GM12878 (cell line): ENCODE measurements around the gene FOXK2. TPM values are rescaled to one million over a fixed set of nuclear protein-coding genes. Genes with fewer than 3 reads are reported as not detected.

Experiments
- ATAC-seq: fragments of 200-7000 bp; cut with Tn5 transposase; 3 replicates; pipeline ENCODE4 v1.9.1; 2020; ENCODE audit warnings: mild to moderate bottlenecking, moderate library complexity
- BruUV-seq: library from RNA; stranded (reverse); fragments of 400-500 nt; replicated peaks from 2 replicates; lab custom pipeline; 2021; lab: Mats Ljungman, UMichigan
- CTCF ChIA-PET: fragments of 300-600 bp; sonication (Branson Sonifier 250); formaldehyde crosslinking; extraction: SDS; loops from one replicate; lab custom pipeline; 2021; ENCODE audit warnings: inconsistent platforms; lab: Yijun Ruan, JAX
- POLR2A ChIA-PET: fragments of 350-600 bp; formaldehyde crosslinking; extraction: SDS; loops from one replicate; lab custom pipeline; 2021; ENCODE audit warnings: inconsistent platforms; lab: Charles Lee
- RAD21 ChIA-PET: fragments of 300-600 bp; sonication (Branson Sonifier 250); formaldehyde crosslinking; loops from one replicate; lab custom pipeline; 2023; ENCODE audit warnings: antibody characterized with exemption; ENCODE audit not compliant: unreplicated experiment; lab: Charles Lee
- SMC1A ChIA-PET: fragments of 300-600 bp; sonication (Branson Sonifier 250); formaldehyde crosslinking; loops from one replicate; lab custom pipeline; 2023; ENCODE audit not compliant: unreplicated experiment, uncharacterized antibody; lab: Charles Lee
- DNase-seq: peaks from one replicate; pipeline ENCODE4 v3.0.0-alpha.2; 2011; ENCODE audit warnings: low read depth, low spot score
- FAIRE-seq: peaks from 3 replicates; lab custom pipeline; 2011; peaks lifted over from hg19 to GRCh38; lab: Jason Lieb, UNC
- H2AFZ ChIP-seq: 2 replicates; pipeline ENCODE4 v1.6.0; 2011; ENCODE audit warnings: low read depth, low read length, control low read depth; ENCODE audit not compliant: control insufficient read depth
- H3K27ac ChIP-seq: 2 replicates; pipeline ENCODE4 v1.5.1; 2011; ENCODE audit warnings: control low read depth; ENCODE audit not compliant: control insufficient read depth, insufficient read depth
- H3K27me3 ChIP-seq, 2 experiments: replicated peaks in 1 of 2; 2 replicates each; pipeline versions ENCODE4 v1.6.0 to v1.6.1; 2011; ENCODE audit warnings: low read length in 1 of 2; ENCODE audit not compliant: control insufficient read depth in 2 of 2, insufficient read depth in 2 of 2
- H3K36me3 ChIP-seq, 2 experiments: 2 replicates each; pipeline ENCODE4 v1.5.1; 2011; ENCODE audit warnings: low read length in 1 of 2; ENCODE audit not compliant: control insufficient read depth in 2 of 2, insufficient read depth in 2 of 2
- H3K4me1 ChIP-seq: 2 replicates; pipeline ENCODE4 v1.6.1; 2011; ENCODE audit warnings: mild to moderate bottlenecking, low read length, moderate library complexity, mixed read lengths; ENCODE audit not compliant: control insufficient read depth, insufficient read depth
- H3K4me2 ChIP-seq: 2 replicates; pipeline ENCODE4 v1.6.0; 2011; ENCODE audit warnings: control low read depth; ENCODE audit not compliant: control insufficient read depth, insufficient read depth
- H3K4me3 ChIP-seq: fragments of 200-600 bp; sonication (generic); 2 replicates; pipeline ENCODE4 v1.5.1; 2016
- H3K79me2 ChIP-seq: 2 replicates; pipeline ENCODE4 v1.6.0; 2011; ENCODE audit warnings: low read length; ENCODE audit not compliant: control insufficient read depth, insufficient read depth
- H3K9ac ChIP-seq: 2 replicates; pipeline ENCODE4 v1.8.0; 2011; ENCODE audit warnings: low read length, control low read depth, mixed read lengths; ENCODE audit not compliant: control insufficient read depth, insufficient read depth
- H3K9me3 ChIP-seq: replicated peaks from 3 replicates; pipeline ENCODE4 v1.5.1; 2011; ENCODE audit warnings: mild to moderate bottlenecking, low read length; ENCODE audit not compliant: control insufficient read depth, insufficient read depth
- H4K20me1 ChIP-seq: 2 replicates; pipeline ENCODE4 v1.6.0; 2011; ENCODE audit not compliant: control insufficient read depth, insufficient read depth
- BACH1 ChIP-seq: fragments of 450-650 bp; IDR thresholded peaks from 2 replicates; pipeline ENCODE4 v1.6.1; 2017; ENCODE audit warnings: mild to moderate bottlenecking, borderline replicate concordance
- DPF2 ChIP-seq: fragments of 450-650 bp; IDR thresholded peaks from 2 replicates; pipeline ENCODE4 v1.6.1; 2017; ENCODE audit warnings: mild to moderate bottlenecking
- HDAC6 ChIP-seq: fragments of 200-600 bp; sonication (generic); IDR thresholded peaks from one replicate; pipeline ENCODE4 v1.8.0; 2017; ENCODE audit warnings: antibody characterized with exemption; ENCODE audit not compliant: unreplicated experiment
- KDM1A ChIP-seq: fragments of 200-600 bp; sonication (generic); IDR thresholded peaks from 2 replicates; pipeline ENCODE4 v1.6.1; 2016; ENCODE audit warnings: borderline replicate concordance
- LARP7 ChIP-seq: fragments of 450-650 bp; IDR thresholded peaks from 2 replicates; pipeline ENCODE4 v1.6.1; 2017; ENCODE audit warnings: mild to moderate bottlenecking
- NR2F1 ChIP-seq: fragments of 450-650 bp; conservative IDR thresholded peaks from 2 replicates; pipeline ENCODE4 v1.6.1; 2017; ENCODE audit warnings: mild to moderate bottlenecking
- RBBP5 ChIP-seq: fragments of 200-600 bp; sonication (generic); conservative IDR thresholded peaks from 2 replicates; pipeline ENCODE4 v1.6.1; 2016
- RUNX3 ChIP-seq: IDR thresholded peaks from 2 replicates; pipeline ENCODE4 v1.6.1; 2012; ENCODE audit warnings: low read length, inconsistent platforms
- SREBF2 ChIP-seq: IDR thresholded peaks from 2 replicates; pipeline ENCODE4 v1.6.1; 2012; ENCODE audit warnings: mild to moderate bottlenecking, low read length
- SUPT20H ChIP-seq: IDR thresholded peaks from 2 replicates; pipeline ENCODE4 v1.6.1; 2011; ENCODE audit warnings: low read depth, mild to moderate bottlenecking, low read length, moderate library complexity, borderline replicate concordance; ENCODE audit not compliant: control insufficient read depth
- ZNF622 ChIP-seq: fragments of 450-650 bp; IDR thresholded peaks from 2 replicates; pipeline ENCODE4 v1.6.1; 2017; ENCODE audit warnings: mild to moderate bottlenecking, inconsistent platforms
- ZZZ3 ChIP-seq: IDR thresholded peaks from 2 replicates; pipeline ENCODE4 v1.6.1; 2011; ENCODE audit warnings: low read depth; ENCODE audit not compliant: control insufficient read depth, insufficient read length
- WGBS: methylation state at CpG from one replicate; pipeline ENCODE4 v1.1.6; 2016; ENCODE audit warnings: low lambda C conversion rate; ENCODE audit not compliant: insufficient replicate concordance, insufficient coverage; ENCODE audit errors: missing lambda C conversion rate; 5-methylcytosine and 5-hydroxymethylcytosine counted together
- in situ Hi-C: fragments of 300-500 bp; cut with MboI; formaldehyde crosslinking; loops from 9 replicates; pipeline ENCODE4 v1.14.3; 2018; ENCODE audit warnings: mixed read lengths
- intact Hi-C: fragments of 100-400 bp; cut with micrococcal nuclease; formaldehyde crosslinking; loops from one replicate; pipeline ENCODE4 v1.14.2; 2022; ENCODE audit not compliant: unreplicated experiment
- polyA plus RNA-seq, 11 experiments: library from polyadenylated mRNA; depleted of rRNA in 4 of 11; unstranded in 6 of 11; stranded (reverse) in 5 of 11; fragments of >200 nt; fragmentation: Nextera tagmentation in 4 of 11; fragmentation: Illumina TruSeq in 1 of 11; extraction: Ambion mirVana in 4 of 11; extraction: Trizol in 1 of 11; gene quantifications; 1 replicate in 1 of 11; 2 replicates in 10 of 11; pipeline versions ENCODE4 v1.2.1 to v1.2.3, GENCODE V29; 2011 to 2016; ENCODE audit warnings: inconsistent platforms in 2 of 11, missing spikeins in 2 of 11, low read depth in 1 of 11
- total RNA-seq, 4 experiments: library from RNA; depleted of rRNA in 3 of 4; stranded (reverse); fragments of >200 nt in 3 of 4; fragmentation: Illumina TruSeq in 1 of 4; extraction: Trizol in 1 of 4; gene quantifications; 2 replicates each; pipeline versions ENCODE4 v1.2.1 to v1.2.3, GENCODE V29; 2013 to 2021
- TF ChIP-seq, protein P1 (sequence below): IDR thresholded peaks from 2 replicates; pipeline ENCODE4 v1.6.1; 2012; ENCODE audit warnings: low read depth, low read length, improper control_type of control experiment
- TF ChIP-seq, protein P2 (sequence below): fragments of 450-650 bp; IDR thresholded peaks from 2 replicates; pipeline ENCODE4 v1.6.1; 2017; ENCODE audit warnings: mild to moderate bottlenecking, low read depth, inconsistent platforms; ENCODE audit not compliant: poor library complexity, severe bottlenecking
- TF ChIP-seq, protein P3 (sequence below): IDR thresholded peaks from 2 replicates; pipeline ENCODE4 v1.6.1; 2011; ENCODE audit warnings: mild to moderate bottlenecking, low read depth, low read length, moderate library complexity; ENCODE audit not compliant: insufficient replicate concordance
- TF ChIP-seq, protein P4 (sequence below): fragments of 450-650 bp; conservative IDR thresholded peaks from 2 replicates; pipeline ENCODE4 v1.6.1; 2017; ENCODE audit warnings: mild to moderate bottlenecking, moderate library complexity

Gene FOXK2
- total and polyA plus RNA-seq, 10 of the 15 experiments (the other 5 are each of a cell fraction or from before 2014, with no cell fraction given) = 2.4 to 56.8 (median 34.4) TPM

DNA sequence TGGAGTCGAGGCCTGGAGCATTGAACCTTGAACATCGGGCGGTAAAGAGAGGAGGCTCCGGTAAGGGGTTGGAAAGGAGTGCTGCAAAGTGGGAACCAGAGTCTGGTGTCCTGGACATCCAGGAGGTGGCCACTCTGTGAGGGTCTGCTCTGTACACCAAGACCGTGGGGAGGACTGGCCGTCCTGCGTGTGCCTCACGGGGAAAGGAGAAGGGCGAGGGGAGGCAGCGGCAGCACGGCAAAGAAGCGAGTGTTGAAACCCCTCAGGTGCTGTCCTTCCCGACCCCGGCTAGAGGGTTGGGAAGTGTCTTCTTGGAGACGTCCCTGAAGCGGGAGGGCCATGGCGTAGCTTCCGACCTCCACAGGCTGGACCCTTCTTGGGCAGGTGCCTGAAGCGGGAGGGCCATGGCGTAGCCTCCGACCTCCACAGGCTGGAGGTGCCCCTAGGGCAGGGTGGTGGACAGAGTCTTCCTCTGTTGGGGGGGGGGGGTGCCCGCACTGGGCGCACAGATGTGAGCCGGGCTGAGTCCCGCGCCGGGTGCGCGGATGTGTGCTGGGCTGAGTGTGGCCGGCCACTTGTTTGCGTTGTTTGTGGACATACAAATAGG, 42.0 kb downstream of the FOXK2 start:
- no peak for DNase-seq
- no peak for ATAC-seq
- ChIA-PET POLR2A (no interaction called here), CTCF (interaction anchor here (0.6 kb wide), 1 partner anchor 52 kb away, joined by 3 read pairs; no protein-coding TSS in a partner anchor), RAD21 (no interaction called here), SMC1A (no interaction called here)
- FAIRE-seq = no peak
- H3K4me3 ChIP-seq = no peak overlapping the region
- H3K79me2 ChIP-seq = peaks cover 41% of the 10 kb centered on the region
- intact Hi-C loops (no loop called here), in situ Hi-C loops (no loop called here)
- no peaks in the 10 kb centered on the region for H3K4me1 ChIP-seq
- H3K4me2 ChIP-seq = no peak overlapping the region
- H3K27ac ChIP-seq = no peak overlapping the region
- peaks cover 14 to 16% of the 10 kb centered on the region in 2 experiments; a peak in 3 of 4 replicates for H3K36me3 ChIP-seq
- no peak overlapping the region for H3K9ac ChIP-seq
- no peaks in the 10 kb centered on the region for H3K9me3 ChIP-seq
- H2AFZ ChIP-seq = no peak overlapping the region
- peaks cover 4% of the 10 kb centered on the region for H4K20me1 ChIP-seq
- 97% methylated on average over 31 of the region's 31 CpGs for WGBS
- H3K27me3 ChIP-seq = no peaks in the 10 kb centered on the region
- no TSS peak for BruUV-seq
- TF ChIP-seq LARP7 = no peak
- no peak for TF ChIP-seq SUPT20H
- no peak for TF ChIP-seq ZNF622
- no peak for TF ChIP-seq SREBF2
- TF ChIP-seq, protein P1, sequence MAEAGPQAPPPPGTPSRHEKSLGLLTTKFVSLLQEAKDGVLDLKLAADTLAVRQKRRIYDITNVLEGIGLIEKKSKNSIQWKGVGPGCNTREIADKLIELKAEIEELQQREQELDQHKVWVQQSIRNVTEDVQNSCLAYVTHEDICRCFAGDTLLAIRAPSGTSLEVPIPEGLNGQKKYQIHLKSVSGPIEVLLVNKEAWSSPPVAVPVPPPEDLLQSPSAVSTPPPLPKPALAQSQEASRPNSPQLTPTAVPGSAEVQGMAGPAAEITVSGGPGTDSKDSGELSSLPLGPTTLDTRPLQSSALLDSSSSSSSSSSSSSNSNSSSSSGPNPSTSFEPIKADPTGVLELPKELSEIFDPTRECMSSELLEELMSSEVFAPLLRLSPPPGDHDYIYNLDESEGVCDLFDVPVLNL = no peak
- TF ChIP-seq KDM1A = no peak
- TF ChIP-seq RBBP5 = no peak
- TF ChIP-seq ZZZ3 = no peak
- TF ChIP-seq BACH1 = no peak
- no peak for TF ChIP-seq DPF2
- no peak for TF ChIP-seq NR2F1
- TF ChIP-seq, protein P2, sequence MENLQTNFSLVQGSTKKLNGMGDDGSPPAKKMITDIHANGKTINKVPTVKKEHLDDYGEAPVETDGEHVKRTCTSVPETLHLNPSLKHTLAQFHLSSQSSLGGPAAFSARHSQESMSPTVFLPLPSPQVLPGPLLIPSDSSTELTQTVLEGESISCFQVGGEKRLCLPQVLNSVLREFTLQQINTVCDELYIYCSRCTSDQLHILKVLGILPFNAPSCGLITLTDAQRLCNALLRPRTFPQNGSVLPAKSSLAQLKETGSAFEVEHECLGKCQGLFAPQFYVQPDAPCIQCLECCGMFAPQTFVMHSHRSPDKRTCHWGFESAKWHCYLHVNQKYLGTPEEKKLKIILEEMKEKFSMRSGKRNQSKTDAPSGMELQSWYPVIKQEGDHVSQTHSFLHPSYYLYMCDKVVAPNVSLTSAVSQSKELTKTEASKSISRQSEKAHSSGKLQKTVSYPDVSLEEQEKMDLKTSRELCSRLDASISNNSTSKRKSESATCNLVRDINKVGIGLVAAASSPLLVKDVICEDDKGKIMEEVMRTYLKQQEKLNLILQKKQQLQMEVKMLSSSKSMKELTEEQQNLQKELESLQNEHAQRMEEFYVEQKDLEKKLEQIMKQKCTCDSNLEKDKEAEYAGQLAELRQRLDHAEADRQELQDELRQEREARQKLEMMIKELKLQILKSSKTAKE = no peak
- TF ChIP-seq HDAC6 = no peak
- TF ChIP-seq, protein P3, sequence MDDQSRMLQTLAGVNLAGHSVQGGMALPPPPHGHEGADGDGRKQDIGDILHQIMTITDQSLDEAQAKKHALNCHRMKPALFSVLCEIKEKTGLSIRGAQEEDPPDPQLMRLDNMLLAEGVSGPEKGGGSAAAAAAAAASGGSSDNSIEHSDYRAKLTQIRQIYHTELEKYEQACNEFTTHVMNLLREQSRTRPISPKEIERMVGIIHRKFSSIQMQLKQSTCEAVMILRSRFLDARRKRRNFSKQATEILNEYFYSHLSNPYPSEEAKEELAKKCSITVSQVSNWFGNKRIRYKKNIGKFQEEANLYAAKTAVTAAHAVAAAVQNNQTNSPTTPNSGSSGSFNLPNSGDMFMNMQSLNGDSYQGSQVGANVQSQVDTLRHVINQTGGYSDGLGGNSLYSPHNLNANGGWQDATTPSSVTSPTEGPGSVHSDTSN = no peak
- TF ChIP-seq, protein P4, sequence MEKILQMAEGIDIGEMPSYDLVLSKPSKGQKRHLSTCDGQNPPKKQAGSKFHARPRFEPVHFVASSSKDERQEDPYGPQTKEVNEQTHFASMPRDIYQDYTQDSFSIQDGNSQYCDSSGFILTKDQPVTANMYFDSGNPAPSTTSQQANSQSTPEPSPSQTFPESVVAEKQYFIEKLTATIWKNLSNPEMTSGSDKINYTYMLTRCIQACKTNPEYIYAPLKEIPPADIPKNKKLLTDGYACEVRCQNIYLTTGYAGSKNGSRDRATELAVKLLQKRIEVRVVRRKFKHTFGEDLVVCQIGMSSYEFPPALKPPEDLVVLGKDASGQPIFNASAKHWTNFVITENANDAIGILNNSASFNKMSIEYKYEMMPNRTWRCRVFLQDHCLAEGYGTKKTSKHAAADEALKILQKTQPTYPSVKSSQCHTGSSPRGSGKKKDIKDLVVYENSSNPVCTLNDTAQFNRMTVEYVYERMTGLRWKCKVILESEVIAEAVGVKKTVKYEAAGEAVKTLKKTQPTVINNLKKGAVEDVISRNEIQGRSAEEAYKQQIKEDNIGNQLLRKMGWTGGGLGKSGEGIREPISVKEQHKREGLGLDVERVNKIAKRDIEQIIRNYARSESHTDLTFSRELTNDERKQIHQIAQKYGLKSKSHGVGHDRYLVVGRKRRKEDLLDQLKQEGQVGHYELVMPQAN = no peak
- no peak for TF ChIP-seq RUNX3
